ENCODE measurements around the gene B3GNT2. TPM values are rescaled to one million over a fixed set of nuclear protein-coding genes. Genes with fewer than 3 reads are reported as not detected.

Gene B3GNT2
- total and polyA plus RNA-seq, 2 of the 4 experiments (the other 2 are of a cell fraction): 5.0 to 11.1 TPM

DNA sequence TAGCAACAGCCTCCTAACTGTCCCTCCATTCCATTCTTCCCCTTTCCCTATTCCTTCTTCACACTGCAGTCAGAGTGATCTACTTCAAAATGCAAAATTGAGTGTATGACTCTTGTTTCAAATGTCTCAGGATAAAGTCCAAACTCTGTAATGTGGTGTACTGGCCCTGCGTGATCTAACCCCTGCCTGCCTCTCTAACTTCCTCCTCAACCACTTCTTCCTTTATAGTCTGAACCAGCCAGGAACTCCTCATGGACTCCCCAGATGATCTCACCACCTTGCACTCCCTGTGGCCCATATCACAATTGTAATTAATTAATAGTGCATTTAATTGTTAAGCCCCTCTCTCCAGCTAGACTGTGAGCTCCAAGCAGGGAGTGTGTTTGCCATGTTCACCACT is 3.1 kb upstream of the B3GNT2 start:
- ATAC-seq (ENCODE audit: low read depth): no peak
- in situ Hi-C loops (cut with MboI; ENCODE audit: low sequenced_read_pairs) (no loop called here), intact Hi-C loops (cut with micrococcal nuclease) (no loop called here), dilution Hi-C loops (cut with HindIII; ENCODE audit: low sequenced_read_pairs, unreplicated experiment) (no loop called here)
- H2BK20ac ChIP-seq (ENCODE audit: low read depth, low read length): no peak overlapping the region
- no peaks in the 10 kb centered on the region for H3K4me1 ChIP-seq (ENCODE audit: control insufficient read depth, insufficient read depth, low read length)
- H4K20me1 ChIP-seq (ENCODE audit: insufficient read depth, low read length): no peaks in the 10 kb centered on the region; the same call in 1 of the 2 replicates
- no peaks in the 10 kb centered on the region for H3K36me3 ChIP-seq (ENCODE audit: control insufficient read depth, insufficient read depth, low read length)
- BruUV-seq (replicated peaks): no TSS peak
- ChIA-PET CTCF (no interaction called here), POLR2A (ENCODE audit: unreplicated experiment) (no interaction called here)
- peaks cover 10% of the 10 kb centered on the region for H3K27me3 ChIP-seq (ENCODE audit: control insufficient read depth, insufficient read depth, low read length)
- no peak overlapping the region for H2AFZ ChIP-seq (replicated peaks; ENCODE audit: low read length, poor library complexity)
- H4K5ac ChIP-seq (ENCODE audit: low read depth, low read length): no peak overlapping the region
- DNase-seq: no peak
- no peak overlapping the region for H3K4ac ChIP-seq (ENCODE audit: low read depth, low read length)
- H3K14ac ChIP-seq (replicated peaks; ENCODE audit: low read depth, low read length): no peak overlapping the region
- no peaks in the 10 kb centered on the region for H3K9me3 ChIP-seq (ENCODE audit: control insufficient read depth, insufficient read depth, low read length)
- H2BK5ac ChIP-seq (ENCODE audit: low read depth, low read length, poor library complexity, severe bottlenecking): no peak overlapping the region
- no peak overlapping the region for H3K56ac ChIP-seq (ENCODE audit: extremely low read depth, insufficient read depth, low read length)
- H2BK15ac ChIP-seq (ENCODE audit: low read depth, low read length): no peak overlapping the region
- H3K4me3 ChIP-seq (ENCODE audit: insufficient read depth, low read depth, low read length): no peak overlapping the region
- no peak overlapping the region for H2AK9ac ChIP-seq (replicated peaks; ENCODE audit: low read depth, low read length, poor library complexity)
- 0 out of 2 replicates have a peak, but pooled peaks cover 3% of the 10 kb centered on the region for H3K9me1 ChIP-seq (ENCODE audit: insufficient read depth, low read length)
- no peak overlapping the region for H3K27ac ChIP-seq (ENCODE audit: insufficient read depth, low read length)
- H2AK5ac ChIP-seq (ENCODE audit: low read depth, low read length): no peak overlapping the region
- TF ChIP-seq, protein P1, sequence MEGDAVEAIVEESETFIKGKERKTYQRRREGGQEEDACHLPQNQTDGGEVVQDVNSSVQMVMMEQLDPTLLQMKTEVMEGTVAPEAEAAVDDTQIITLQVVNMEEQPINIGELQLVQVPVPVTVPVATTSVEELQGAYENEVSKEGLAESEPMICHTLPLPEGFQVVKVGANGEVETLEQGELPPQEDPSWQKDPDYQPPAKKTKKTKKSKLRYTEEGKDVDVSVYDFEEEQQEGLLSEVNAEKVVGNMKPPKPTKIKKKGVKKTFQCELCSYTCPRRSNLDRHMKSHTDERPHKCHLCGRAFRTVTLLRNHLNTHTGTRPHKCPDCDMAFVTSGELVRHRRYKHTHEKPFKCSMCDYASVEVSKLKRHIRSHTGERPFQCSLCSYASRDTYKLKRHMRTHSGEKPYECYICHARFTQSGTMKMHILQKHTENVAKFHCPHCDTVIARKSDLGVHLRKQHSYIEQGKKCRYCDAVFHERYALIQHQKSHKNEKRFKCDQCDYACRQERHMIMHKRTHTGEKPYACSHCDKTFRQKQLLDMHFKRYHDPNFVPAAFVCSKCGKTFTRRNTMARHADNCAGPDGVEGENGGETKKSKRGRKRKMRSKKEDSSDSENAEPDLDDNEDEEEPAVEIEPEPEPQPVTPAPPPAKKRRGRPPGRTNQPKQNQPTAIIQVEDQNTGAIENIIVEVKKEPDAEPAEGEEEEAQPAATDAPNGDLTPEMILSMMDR (conservative IDR thresholded peaks at IDR 0.05; ENCODE audit: low read depth, low read length): no peak
- TF ChIP-seq SMC3 (IDR thresholded peaks at IDR 0.05; ENCODE audit: low read depth, low read length) (no peak), FOS (IDR thresholded peaks at IDR 0.05; ENCODE audit: low read depth, low read length) (no peak), CHD1 (IDR thresholded peaks at IDR 0.05; ENCODE audit: low read depth, low read length) (no peak), NFE2L2 (IDR thresholded peaks at IDR 0.05; ENCODE audit: low read depth, low read length) (no peak), RCOR1 (IDR thresholded peaks at IDR 0.05; ENCODE audit: insufficient replicate concordance, low read length) (no peak), CEBPB (IDR thresholded peaks at IDR 0.05; ENCODE audit: low read depth, low read length) (no peak), BHLHE40 (IDR thresholded peaks at IDR 0.05; ENCODE audit: low read depth, low read length) (no peak), RAD21 (IDR thresholded peaks at IDR 0.05; ENCODE audit: low read length) (no peak), MAZ (IDR thresholded peaks at IDR 0.05; ENCODE audit: borderline replicate concordance, low read depth, low read length) (no peak), MAFK (IDR thresholded peaks at IDR 0.05; ENCODE audit: low read depth, low read length) (no peak), RFX5 (IDR thresholded peaks at IDR 0.05; ENCODE audit: low read depth, low read length) (no peak), POLR2A (IDR thresholded peaks at IDR 0.05; ENCODE audit: low read depth, low read length) (no peak), MXI1 (IDR thresholded peaks at IDR 0.05; ENCODE audit: borderline replicate concordance, low read depth, low read length) (no peak)
- TF ChIP-seq, protein P2, sequence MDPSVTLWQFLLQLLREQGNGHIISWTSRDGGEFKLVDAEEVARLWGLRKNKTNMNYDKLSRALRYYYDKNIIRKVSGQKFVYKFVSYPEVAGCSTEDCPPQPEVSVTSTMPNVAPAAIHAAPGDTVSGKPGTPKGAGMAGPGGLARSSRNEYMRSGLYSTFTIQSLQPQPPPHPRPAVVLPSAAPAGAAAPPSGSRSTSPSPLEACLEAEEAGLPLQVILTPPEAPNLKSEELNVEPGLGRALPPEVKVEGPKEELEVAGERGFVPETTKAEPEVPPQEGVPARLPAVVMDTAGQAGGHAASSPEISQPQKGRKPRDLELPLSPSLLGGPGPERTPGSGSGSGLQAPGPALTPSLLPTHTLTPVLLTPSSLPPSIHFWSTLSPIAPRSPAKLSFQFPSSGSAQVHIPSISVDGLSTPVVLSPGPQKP (IDR thresholded peaks at IDR 0.05; ENCODE audit: borderline replicate concordance, low read depth, low read length): no peak
- TF ChIP-seq, protein P3, sequence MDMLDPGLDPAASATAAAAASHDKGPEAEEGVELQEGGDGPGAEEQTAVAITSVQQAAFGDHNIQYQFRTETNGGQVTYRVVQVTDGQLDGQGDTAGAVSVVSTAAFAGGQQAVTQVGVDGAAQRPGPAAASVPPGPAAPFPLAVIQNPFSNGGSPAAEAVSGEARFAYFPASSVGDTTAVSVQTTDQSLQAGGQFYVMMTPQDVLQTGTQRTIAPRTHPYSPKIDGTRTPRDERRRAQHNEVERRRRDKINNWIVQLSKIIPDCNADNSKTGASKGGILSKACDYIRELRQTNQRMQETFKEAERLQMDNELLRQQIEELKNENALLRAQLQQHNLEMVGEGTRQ (IDR thresholded peaks at IDR 0.05; ENCODE audit: low read depth, low read length): no peak
- no peak overlapping the region for H4K8ac ChIP-seq (ENCODE audit: low read depth in 2 of 2, low read length in 2 of 2)
- no peak overlapping the region for H4K91ac ChIP-seq (ENCODE audit: insufficient read depth, low read depth, low read length)
- no CpG with 5 or more reads among the region's 1 CpG for WGBS, 2 experiments (ENCODE audit: extremely low coverage in 2 of 2, insufficient read length in 1 of 2)
- H3K4me2 ChIP-seq (ENCODE audit: low read depth, low read length): no peak overlapping the region
- H2BK120ac ChIP-seq (ENCODE audit: low read depth, low read length): no peak overlapping the region
- no peak overlapping the region for H3K9ac ChIP-seq (ENCODE audit: low read depth, low read length)
- H3K18ac ChIP-seq (ENCODE audit: low read depth, low read length): no peak overlapping the region
- H3K23ac ChIP-seq (ENCODE audit: low read depth, low read length): no peak overlapping the region
- H3K79me1 ChIP-seq (ENCODE audit: low read depth in 1 of 2, low read length in 2 of 2): peaks cover 0 to 8% of the 10 kb centered on the region in 2 experiments; a peak in 1 of 4 replicates
